Measurements from ENCODE around the gene RXFP1.

GRCh38 chr4:158553364-158553763, 31.7 kb downstream of the RXFP1 start:
- TF ChIP-seq CTCF (IDR thresholded peaks at IDR 0.05; ENCODE audit: insufficient read depth, low read length, poor library complexity, severe bottlenecking) (no peak), EZH2phosphoT487 (conservative IDR thresholded peaks at IDR 0.05; ENCODE audit: low read length) (no peak)

All from SU-DHL-6 (cell line).